GM18951 (cell line): Measurements from ENCODE around the gene HDAC7.

ENCODE experiments used
- POLR2A ChIP-seq: IDR thresholded peaks from 4 replicates; pipeline ENCODE4 v1.6.1; 2011; ENCODE audit warnings: mild to moderate bottlenecking; ENCODE audit not compliant: insufficient read length, insufficient read depth; ENCODE audit errors: extremely low read depth
- in situ Hi-C: fragments of 300-500 bp; cut with MboI; formaldehyde crosslinking; loops from one replicate; pipeline ENCODE4 v1.12.0; 2022; ENCODE audit warnings: low sequenced_read_pairs, mixed read lengths, inconsistent platforms; ENCODE audit not compliant: unreplicated experiment

Gene HDAC7

DNA sequence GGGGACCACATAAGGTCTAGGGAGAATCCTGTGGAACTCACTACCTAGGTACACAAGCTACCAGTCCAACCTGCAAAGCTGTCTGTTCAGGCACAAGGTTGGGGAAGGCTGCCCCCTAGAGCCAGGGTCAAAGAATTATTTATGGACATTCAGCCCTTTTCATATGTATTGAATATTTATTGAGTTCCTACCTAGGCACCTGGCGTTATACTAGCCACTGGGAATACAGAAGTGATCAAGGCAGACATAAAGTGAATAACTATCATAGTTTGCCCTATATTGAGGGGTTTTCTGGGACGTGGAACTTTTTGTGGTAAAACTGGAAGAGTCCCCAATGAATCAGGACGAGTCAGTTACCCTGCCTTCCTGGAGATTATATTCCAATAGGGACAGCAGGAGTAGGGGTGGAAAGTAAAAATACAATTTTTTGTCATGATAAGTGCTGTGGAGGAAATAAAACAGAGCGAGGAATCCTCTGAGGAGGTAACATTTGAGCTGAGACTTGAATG lies 52.4 kb downstream of the HDAC7 start:
- no peak for TF ChIP-seq POLR2A
- in situ Hi-C loops = no loop called here

- in situ Hi-C loops = no loop called here
- no peak for TF ChIP-seq POLR2A
These were observed 53.0 kb downstream of the HDAC7 start for GRCh38 chr12:47766502-47767215.

DNA sequence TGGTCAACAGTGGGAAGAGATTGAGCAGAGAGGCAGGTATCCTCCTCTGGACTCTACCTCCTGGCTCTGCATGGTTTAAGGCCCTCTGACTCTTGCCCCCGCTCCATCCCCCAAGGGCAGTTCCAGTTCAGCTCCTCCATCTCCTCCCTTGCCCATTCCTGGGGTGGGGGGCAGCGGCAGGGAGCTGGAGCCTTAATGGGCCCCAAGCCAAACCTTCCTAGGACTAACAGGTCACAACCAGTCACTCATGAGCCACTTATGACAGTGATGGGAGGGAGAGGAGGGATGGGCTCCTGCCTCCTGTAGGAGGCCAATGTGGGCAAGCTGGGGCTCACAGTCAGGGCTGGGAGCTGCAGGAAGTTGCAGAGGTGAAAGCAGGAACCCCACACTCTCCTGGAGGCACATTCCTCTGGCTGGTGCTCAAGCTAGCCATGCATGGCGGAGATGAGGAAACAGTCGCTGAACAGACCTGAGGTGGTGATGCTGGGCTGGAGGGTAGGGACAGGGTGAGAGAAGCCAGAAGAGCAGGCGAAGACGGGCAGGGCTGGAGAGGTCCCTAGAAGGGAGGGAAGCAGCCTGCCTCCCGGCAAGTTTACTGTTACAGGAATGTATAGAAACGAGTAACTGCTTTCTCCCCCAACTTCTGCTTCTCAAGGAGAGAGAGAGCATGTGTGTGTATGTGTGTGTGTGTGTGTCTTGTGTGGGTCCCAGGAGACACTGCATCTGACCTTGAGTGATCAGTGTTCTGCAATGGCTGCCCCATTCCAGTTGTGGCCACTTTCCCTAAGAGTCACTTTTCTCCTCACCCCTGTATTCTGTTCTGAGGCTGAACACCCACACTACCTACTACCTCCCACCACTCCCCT lies 56.0 kb downstream of the HDAC7 start:
- in situ Hi-C loops = no loop called here
- TF ChIP-seq POLR2A = no peak

DNA sequence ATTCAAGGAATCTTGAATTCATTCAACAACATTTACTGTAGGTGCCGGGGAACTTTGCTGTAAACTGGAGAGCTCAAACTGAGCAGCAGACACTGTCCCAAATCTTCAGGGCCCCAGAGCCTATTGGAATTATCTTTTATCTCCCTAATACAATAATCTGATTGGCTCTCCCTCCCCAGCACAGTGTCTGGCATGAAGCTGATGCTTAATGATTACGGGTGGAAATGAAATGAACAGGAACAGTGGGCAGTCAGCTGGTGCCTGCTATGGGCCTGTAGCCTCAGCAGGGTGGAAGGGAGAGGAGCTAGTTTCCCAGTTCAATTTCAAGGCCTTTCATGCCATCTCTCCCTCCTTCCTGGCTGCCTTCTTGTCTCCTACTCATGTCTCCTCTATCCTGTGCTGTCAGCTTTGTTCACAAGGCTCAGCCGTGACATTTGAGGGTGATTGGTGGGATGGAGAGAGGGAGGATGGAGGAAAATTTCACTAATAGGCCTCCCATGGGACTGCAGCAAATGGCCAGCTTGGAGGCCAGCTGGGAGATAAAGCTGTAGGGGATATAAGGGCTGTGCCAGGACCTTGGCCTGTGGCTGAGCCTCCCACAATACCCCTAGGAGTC lies 56.7 kb downstream of the HDAC7 start:
- in situ Hi-C loops = no loop called here

DNA sequence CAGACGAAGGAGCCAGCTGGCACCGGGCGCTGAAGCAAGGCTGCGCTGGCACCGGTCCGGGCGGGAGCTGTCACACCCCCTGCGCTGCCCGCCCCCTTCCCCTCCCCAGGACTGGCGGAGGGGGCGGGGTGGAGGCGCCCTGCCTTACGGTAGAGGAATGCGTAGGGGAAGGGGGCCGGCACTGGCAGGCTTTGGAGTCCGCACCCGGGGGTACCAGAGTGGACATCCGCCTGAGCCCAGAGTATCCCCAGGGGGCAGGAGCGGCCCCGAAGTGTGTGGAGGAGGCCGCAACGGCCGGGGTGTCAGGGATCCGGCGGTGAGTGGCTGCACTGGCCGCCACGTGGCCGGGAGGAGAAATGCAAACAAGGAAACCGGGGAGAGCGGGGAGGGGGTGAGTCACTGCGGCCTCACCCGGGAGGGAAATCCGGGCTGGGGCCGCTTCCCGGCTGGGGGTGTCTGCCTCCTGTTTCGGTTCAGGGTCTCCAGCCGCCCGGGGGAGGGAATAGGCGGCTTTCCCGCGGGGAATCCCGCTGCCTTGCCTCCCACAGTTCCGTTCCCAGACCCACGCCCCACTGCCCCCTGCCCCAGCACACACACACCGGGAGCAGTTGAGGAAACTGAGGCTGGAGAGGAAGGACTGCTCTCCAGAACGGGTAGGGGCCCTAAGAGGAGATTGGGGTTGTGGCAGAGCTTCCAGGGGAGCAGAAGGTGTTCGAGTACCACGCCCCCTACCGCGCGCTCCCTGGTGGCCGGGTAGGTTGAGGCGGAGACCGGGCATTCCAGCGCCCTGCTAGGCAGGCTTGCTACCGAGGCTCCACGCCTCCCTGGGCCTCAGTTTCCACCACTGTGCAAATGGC lies 60.6 kb downstream of the HDAC7 start, which contains the start of gene RAPGEF3:
Gene RAPGEF3, minus strand, starts transcription at position 47 of the 857 bp plus-strand sequence. CDS start 324 bp downstream, outside the sequence.
- in situ Hi-C loops = no loop called here
- no peak for TF ChIP-seq POLR2A

More for the DNA sequence above, 56.7 kb downstream of the HDAC7 start:
- no peak for TF ChIP-seq POLR2A

GRCh38 chr12:47758584-47758833 lies 61.2 kb downstream of the HDAC7 start:
- in situ Hi-C loops = no loop called here
- TF ChIP-seq POLR2A = no peak

DNA sequence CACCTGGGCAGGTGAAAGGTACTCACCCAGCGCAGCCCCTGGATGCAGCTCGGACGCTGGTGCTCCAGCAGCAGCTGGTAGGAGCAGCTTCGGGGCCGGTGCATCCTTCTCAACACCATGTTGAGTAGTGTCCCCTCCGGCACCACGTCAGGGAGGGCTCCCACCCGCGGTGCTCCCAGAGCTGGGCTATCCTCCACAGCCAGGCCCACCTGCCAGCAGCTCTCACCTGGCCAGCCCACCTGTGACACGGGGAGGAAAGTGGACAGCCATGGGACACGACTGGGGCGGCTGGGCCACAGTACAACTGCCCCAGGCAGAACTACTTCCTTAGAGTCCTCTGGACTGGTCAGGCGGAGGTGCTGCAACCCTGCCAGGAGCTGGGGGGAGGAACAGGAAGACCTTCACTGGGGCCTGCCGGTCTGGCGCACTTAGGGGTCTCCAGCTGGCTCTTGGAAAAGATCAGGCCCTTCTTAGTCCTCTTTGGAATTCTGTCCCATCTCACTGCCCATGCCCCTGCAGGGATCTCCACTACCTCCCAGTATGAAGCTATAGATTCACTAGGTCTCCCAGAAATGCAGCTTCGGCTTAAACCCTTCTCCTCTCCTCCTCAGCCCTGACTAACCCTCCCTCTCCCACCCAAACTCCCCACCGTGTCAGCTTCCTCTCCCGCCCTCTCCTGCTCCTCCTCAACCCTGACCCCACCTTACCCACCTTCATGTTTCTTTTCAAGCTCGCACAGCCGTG lies 61.7 kb downstream of the HDAC7 start:
- in situ Hi-C loops = no loop called here
- TF ChIP-seq POLR2A = no peak

DNA sequence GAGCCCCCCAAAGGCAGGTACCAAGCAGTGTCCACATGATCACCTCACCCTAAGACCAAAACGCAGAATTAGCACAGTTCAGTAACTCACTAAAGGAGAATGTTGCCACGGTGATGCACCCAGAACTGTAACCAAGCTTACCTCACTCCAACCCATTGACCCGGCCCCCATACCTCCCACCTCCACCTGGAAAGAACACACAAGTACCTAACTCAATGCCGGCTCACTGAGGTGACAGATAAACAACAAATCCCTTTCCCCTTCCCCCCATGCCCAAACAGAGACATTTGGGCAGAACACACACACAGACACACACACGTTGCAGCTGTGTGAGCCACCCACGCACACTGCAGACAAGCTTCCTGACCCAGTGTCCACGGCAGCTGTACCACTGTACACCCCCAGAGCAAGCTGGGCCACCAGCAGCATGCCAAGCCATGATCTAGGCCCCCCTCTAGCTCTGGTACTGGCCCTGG lies 62.3 kb downstream of the HDAC7 start:
- no peak for TF ChIP-seq POLR2A
- in situ Hi-C loops = no loop called here

GRCh38 chr12:47755655-47756562 lies 63.8 kb downstream of the HDAC7 start:
- in situ Hi-C loops = no loop called here
- no peak for TF ChIP-seq POLR2A

DNA sequence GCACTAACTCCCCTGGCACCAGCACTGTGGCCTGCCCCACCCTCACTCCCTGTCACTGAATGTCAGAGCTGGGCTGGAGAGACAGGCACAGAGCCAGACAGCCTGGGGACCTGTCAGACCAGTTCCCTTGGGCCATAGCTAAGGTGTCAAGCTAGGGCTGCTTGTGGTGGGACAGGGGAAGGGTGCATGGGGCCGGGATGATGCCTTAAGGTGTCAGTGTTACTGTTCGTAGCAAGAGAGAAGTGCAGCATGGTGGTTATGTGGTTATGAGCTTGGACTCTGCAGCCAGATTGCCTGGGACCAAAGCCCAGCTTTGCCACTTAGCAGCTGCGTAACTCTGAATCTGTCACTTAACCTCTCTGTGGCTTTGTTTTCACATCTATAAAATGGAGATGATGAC lies 64.8 kb downstream of the HDAC7 start:
- peak; percentile 18 for TF ChIP-seq POLR2A
- in situ Hi-C loops = no loop called here

GRCh38 chr12:47754126-47754525 lies 65.6 kb downstream of the HDAC7 start:
- in situ Hi-C loops = no loop called here
- TF ChIP-seq POLR2A = no peak
